Left forelimb (tissue), 1 donor: ENCODE results near the gene METRNL.
"Not testable (repeated sequence)": the region's sequence is repeated elsewhere in the genome, so short reads cannot be mapped to it uniquely, and the experiment has no call there.

Source experiments
- DNase-seq: peaks from one replicate; pipeline ENCODE4 v3.0.0-alpha.2; 2018; ENCODE audit warnings: low spot score

METRNL gene

DNA sequence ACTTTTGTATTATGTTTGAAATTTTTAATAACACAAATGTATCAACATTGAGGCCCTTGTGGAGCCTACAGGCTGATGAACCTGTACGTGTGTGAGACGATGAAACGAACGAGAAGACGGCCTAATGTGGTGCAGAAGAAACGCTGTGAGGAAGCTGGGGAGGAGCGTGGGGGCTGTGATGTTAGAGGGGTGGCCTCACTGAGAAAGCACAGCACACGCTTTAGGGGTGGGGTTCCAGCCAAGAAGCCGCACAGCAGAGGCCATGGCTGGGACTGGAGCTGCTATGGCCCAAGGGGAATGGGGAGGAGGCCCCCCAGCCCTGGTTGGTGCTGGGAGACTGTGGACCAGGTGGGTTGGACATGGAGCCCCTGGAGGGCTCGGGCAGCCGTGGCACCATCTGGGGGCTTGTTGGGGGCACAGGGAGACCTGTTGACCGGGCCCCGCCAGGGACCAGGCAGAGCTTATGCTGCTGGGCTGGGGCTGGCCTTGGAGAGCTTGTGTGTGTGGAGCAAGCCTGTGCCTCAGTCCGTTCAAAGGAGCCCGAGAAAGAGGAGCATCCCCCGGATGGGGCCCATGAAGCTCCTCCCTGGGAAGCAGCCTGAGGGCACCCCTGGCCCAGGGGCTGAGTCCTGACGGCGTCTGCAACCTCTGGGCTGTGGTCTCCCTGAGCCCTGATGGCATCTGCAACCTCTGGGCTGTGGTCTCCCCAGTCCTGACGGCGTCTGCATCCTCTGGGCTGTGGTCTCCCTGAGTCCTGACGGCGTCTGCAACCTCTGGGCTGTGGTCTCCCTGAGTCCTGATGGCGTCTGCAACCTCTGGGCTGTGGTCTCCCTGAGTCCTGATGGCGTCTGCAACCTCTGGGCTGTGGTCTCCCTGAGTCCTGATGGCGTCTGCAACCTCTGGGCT, 44.7 kb downstream of the METRNL start:
- DNase-seq = peak; percentile 62

DNA sequence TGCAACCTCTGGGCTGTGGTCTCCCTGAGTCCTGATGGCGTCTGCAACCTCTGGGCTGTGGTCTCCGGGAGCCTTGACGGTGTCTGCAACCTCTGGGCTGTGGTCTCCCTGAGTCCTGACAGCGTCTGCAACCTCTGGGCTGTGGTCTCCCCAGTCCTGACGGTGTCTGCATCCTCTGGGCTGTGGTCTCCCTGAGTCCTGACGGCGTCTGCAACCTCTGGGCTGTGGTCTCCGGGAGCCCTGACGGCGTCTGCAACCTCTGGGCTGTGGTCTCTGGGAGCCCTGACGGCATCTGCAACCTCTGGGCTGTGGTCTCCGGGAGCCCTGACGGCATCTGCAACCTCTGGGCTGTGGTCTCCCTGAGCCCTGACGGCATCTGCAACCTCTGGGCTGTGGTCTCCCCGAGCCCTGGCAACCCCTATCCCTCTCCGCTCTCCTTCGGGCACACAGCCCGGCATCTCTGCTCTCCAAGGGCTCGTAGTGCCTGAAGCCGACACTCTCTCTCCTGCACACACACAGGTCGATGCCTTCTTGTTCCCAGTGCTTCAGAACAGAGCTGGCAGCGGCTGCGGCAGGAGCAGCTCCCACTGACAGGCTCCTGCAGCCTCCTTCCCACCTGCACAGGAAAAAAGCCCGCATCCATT, 45.6 kb downstream of the METRNL start:
- peak; percentile 65 for DNase-seq

DNA sequence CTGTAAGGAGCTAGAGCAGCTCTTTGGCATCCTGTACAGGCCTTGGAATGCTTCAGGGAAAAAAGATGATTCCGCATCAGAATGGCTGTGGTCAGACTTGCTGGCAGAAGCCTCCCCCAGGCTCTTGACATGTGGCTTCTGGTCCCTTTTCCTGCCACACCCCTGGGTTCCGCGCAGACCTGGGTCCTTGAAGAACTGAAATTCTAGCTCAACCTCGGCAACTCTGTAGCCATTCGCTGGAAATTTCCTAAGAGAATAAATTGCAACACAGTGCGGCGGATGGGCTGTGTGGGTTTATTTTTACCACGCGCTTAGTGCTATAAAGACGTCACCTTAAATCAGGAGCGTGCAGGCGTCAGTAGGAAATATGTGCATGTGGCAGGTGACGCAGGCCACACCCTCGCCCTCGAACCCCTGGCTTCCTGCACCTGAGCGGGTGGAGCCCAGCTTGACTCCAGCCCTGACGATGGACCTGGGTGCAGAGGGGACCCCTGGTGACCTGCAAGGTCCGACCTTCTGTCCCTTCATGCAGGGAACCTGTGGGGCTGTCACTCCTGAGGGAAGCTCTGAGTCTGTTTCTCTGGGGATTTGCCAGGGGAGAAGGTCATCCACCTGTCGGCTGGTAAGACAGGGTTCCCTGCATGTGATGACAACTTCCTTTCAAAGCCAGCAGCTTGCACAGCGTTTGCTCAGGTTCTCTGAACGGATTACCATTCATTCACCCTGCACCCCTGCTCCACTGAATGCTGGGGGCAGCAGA, 46.3 kb downstream of the METRNL start:
- DNase-seq = peak; percentile 46

DNA sequence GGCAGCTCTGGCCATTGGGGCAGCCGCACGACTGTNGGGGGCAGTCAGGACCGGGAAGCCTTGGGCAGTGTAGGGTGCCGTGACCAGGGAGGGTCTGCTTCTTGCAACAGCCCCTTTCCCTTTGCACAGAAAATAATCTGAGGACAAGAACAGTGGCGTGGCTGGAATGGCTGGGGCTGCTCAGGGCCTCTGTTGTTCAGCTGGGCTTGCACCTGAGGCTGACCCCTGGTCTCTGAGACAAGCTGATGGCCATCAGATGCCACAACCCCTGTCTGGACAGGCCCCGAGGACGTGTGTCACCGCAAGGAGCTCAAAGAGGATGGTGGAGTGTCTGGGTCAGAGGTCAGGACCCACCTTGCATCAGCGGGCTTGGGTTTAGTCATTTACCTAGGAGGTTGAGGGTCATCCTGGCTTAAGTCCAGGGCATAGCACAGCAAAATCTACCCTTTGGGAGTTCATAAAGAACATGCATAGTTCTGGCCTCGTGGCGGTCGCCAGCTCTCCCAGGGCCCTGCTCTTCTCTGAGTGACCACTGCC, 46.9 kb downstream of the METRNL start:
- peak; percentile 28 for DNase-seq

DNA sequence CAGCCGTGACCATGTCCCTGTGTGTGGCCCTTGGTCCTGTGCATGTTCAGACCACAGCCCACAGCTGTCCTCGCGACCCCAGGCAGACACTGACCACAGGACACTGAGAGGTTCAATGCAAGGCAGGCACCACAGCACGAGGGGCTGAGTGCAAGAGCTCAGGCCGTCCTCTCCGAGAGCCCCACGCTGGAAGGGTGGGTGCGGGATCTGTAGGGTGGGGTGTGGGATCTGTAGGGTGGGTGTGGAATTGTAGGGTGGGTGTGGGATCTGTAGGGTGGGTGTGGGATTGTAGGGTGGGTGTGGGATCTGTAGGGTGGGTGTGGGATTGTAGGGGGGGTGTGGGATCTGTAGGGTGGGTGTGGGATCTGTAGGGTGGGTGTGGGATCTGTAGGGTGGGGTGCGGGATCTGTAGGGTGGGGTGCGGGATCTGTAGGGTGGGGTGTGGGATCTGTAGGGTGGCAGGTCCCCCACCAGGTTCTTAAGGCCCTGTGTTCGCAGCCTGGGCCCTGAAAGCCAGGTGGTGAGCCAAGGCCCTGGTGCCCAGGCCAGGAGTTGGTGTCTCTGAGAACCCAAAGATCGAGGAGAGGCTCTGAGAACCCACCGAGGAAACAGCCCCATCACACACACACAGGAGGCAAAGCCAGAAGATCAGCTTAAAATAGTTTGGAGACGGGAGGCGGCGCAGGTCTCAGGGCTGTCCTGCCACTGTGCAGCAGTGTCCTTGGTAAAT, 48.2 kb downstream of the METRNL start:
- peak; percentile 62 for DNase-seq

DNA sequence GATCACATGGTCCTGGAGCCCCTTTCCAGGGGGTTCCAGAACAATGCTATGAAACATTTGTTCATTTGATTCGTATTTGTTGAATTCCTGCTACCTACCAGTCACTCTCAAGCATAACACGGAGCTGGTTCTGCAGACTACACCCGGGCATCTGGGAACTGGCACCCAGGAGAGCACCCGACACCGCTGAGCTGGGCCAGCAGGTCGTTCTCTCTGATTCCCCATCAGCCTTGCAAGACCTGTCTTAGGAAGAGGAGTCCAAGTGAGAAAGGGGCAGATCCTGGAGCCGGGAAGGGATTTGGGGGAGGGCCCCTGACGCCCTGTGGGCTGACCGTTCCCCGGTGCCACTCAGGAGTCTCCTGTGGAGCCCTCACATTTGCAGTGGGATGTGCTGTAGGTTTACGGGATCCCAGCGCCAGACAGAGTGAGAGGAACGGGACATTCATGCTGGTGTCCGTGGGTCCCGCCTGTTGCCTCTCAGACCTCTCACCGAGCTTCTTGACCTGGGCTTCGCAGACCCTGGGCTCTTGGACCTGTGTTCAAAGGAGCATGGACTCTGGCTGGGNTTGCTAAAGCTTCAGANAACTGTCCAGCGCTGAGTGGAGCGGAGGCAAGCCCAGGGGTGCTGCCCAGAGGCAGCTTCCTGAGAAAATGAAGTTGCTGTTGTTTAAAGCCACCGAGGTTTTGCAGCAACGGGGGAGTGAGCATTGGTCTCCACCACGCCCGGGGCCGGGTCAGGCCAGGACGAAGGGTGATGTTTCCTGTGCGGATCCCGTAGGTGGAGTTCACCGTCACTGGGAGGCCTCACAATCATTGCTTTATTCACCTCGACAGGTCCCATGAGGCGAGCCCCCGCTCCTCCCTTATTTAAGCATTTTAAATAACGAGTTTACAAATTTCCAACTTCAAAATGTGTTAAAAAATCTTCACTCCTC, 49.2 kb downstream of the METRNL start:
- DNase-seq = peak; percentile 60

DNA sequence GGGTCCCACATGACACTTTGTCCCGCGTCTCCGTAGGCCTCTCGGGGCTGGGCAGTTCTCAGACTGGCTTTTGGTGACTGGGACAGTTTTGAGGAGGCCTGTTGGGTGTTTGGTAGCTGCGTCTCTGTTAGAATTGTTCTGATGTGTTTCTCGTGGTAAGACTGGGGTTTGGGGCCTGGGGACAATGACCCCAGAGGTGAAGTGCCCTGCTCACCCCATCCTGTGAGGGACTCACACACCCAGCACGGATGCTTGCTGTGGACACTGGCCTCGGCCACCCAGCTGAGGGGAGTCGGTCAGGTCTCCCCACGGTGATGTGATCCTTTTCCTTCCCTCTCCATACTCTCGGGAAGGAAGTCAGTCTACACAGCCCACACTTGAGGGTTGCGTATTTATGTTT, 50.3 kb downstream of the METRNL start:
- no peak for DNase-seq

DNA sequence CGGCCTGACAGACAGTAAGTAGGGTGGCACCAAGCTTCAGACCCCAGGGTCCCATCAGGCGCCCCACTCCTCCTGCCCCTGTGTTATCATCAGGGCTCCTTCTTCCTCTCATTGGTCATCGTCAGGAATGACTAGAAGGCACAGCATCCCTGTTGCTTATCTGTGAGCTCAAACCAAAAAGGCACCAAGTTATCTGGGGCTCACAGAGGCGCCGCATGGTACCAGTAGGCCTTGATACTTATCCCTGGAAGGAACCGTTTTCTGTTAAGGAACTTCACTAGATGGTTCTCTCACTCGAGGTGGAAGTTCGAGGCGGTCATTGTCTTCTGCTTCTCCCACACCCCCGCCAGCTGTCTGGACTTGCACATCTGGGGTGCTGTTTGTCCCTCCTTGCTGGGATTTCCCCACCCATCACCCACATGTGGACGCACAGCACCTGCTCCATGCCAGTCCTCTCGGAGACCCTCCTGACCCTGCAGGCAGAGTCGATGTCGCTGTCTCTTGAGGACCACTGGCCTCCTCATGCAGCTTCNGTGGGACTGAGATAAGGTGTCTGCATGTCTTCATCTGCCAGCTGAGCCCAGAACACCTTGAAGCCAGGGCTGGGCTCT, 52.1 kb downstream of the METRNL start:
- no peak for DNase-seq

DNA sequence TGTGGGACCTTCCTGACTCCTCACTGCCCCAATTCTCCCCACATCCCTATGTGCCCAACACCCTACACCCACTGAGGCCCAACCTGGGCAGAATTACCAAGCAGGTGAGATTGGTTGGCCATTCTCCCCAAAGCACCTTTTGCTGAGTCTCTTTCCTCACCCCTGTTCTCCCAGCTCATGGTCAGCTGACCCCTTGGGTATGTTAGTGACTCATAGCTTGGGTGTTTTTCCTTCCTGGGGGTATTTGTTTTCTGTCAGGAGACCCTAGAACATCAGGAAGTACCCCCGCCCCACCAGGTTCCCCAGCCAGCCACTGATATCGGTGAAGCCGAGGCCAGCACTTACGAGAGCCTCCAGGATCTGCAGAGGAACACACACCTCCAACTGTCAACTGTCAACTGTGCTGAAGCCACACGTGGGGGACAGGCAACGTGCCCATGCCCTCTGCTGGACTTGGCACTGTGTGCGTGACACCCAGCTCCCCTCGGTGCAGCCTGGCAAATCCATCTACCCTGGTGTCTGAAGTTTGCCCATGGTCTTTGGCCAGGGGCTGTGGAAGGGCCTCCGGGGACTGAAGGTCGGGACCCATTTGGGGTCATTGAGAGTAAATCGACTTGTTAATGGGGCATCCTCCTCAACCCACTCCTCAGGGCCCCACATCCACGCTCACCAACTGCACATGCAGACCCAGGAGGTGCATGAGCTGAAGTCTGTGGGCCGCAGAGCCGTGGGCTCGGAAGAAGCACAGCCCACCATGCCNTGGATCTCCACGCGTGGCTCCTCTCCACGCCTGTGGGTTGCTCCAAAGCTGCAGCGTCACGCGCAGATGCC, 53.1 kb downstream of the METRNL start:
- DNase-seq = no peak

DNA sequence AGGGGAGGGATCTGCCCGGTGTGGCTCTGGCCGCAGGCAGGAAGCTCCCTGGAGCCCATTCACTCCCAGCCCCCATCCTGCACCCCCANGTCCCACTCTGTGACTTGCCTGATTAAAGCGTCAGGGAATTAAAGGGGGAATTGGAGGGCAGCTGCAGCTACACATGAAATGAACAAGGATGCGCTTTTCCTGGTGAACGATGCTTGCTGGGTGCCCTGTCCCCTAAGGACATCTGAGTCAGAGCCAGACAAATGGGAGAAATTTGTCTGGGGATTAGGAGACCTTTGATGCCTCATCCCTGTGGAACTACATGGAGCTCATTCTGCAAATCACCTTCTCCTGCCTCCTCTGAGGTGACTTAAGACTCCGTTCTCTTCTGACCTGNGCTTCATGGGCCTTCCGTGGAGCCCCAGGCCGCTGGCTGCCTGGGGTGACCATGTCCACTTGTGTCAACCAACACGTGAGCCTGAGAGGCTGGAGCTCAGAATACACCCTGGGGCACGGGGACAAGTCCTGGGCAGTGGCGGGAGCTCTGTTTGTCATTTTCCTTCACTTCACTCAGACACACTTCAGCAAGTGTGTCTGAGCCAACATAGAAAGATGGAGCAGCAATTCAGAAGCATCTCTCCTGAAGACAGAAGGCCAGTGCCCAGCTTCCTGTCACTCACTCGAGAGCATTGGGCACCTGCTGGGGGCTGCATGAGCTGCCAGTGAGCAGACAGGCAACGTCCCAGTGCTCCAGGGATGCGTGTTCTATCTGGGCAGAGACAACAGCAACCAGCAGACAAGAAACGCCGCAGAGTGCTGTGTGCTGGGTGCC, 54.1 kb downstream of the METRNL start:
- peak; percentile 31 for DNase-seq

DNA sequence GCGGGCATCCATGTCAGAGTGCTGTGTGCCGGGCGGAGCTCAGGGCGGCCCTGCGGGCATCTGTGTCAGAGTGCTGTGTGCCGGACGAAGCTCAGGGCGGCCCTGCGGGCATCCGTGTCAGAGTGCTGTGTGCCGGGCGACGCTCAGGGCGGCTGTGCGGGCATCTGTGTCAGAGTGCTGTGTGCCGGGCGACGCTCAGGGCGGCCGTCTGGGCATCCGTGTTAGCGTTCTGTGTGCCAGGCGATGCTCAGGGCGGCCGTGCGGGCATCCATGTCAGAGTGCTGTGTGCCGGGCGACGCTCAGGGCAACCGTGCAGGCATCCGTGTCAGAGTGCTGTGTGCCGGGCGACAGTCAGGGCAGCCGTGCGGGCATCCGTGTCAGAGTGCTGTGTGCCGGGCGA, 55.0 kb downstream of the METRNL start:
- not testable (repeated sequence) for DNase-seq

DNA sequence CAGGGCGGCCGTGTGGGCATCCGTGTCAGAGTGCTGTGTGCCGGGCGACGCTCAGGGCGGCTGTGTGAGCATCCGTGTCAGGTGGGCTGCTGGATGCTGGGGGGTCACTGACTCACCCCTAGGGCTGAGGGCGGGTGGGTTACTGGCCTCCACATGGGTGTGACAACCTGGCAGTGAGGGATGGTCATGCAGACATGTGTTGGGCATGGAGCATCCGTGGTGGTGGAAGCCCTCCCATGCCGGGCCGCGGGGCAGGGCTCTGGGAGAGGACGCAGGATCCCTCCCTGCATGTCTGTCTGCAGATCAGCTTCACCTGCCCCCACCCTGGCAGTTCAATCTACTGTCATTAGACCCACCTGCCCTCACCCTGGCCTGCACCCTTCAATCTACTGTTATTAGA, 56.3 kb downstream of the METRNL start:
- DNase-seq = no peak

DNA sequence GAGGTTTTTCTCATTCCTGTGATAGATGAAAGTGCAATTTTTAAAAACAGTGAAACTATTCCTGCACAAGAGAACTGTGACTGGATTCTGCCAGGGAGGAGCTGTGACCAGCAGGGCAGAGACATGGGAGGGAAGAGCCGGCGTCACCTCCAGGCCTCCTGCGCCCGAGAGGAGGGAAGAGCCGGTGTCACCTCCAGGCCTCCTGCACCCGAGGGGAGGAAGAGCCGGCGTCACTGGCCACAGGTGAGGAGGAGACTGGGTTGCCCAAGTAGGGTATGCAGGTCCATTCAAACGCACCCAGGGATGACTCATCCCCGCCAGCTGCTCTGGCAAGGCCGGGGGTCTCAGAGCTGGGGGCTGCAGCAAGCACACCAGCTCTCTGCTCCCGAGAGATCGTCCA, 56.7 kb downstream of the METRNL start:
- no peak for DNase-seq

DNA sequence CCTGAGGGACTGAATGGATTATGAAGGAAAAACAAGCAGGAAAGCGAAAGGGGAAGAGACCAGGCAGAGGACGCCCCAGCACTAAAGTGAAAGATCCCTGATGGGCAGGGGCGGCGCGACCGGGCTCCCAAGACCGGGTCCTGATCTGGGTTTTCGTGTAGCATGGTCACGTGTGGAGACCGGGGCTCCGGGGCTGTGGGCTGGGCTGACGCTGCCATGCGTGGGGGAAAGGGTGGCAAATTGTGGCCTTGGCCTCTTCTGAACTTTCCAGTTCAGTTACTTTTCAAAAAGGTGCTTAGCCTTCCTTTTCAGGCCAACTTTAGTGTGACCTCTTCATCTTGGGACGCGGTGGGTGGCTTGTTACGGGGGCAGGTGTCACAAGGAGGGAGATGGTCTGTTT, 57.5 kb downstream of the METRNL start:
- DNase-seq = no peak

DNA sequence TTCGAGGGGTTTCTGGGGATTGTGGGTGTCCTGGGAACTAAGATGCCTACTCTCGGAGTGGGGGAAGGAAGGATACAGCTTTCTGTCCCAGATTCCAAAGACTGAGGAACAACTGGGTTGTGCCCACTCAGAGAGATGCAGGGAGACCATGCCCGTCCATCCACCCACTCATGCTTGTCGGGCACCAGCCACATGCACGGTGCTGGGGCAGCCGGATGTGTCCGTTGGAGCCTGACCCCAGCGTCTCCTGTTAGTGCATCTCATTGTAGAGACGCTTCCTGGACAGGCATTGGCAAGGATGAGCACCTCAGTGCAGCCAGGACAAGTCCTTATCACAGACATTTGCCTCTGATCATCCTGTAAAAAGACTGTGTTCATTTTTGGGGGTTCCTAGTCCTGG, 58.1 kb downstream of the METRNL start:
- DNase-seq = no peak

DNA sequence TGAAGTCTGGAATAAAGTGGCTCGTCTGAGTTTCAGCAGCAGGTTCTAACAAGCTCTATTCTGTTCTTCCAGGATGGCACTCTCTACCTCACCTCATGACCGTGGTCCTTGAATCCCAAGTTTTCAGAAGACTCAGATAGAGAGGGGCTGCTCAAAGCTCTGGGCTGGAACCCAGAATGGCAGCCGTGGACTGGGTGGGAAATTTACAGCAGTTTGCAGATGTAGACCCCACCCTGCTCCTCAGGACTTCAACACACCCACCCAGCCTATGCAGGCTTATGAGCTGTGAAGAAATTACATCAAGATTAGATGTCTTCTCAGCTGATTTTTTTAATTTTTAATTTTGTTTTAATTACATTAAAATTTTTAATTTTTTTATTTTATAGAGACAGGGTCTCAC, 59.4 kb downstream of the METRNL start:
- DNase-seq = peak; percentile 26

DNA sequence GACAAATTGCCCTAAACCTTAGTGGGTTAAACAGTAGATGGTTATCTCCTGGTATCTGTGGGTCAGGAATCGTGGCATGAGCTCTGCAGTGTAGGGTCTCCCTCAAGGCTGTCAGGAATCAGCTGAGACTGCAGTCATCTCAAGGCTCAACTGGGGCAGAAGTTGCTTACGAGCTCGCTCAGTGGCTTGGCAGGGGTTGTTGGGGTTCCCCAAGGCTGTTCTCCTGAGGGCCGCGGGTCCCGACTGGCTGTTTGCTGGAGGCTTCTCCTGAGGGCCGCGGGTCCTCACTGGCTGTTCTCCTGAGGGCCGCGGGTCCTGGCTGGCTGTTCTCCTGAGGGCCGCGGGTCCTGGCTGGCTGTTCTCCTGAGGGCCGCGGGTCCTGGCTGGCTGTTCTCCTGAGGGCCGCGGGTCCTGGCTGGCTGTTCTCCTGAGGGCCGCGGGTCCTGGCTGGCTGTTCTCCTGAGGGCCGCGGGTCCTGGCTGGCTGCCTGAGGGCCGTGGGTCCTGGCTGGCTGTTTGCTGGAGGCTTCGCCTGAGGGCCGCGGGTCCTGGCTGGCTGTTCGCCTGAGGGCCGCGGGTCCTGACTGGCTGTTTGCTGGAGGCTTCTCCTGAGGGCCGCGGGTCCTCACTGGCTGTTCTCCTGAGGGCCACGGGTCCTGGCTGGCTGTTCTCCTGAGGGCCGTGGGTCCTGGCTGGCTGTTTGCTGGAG, 60.3 kb downstream of the METRNL start:
- DNase-seq = peak; percentile 18

DNA sequence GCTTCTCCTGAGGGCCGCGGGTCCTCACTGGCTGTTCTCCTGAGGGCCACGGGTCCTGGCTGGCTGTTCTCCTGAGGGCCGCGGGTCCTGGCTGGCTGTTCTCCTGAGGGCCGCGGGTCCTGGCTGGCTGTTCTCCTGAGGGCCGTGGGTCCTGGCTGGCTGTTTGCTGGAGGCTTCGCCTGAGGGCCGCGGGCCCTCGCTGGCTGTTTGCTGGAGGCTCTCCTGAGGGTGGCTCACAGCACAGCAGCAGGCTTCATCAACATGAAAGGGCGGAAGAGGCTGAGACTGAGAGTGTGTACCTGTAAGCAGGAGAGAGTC, 60.8 kb downstream of the METRNL start:
- not testable (repeated sequence) for DNase-seq
